Upper lobe of left lung (tissue), 4 donors: ENCODE measurements around the gene KHDC1.
"Not testable (repeated sequence)": the region's sequence is repeated elsewhere in the genome, so short reads cannot be mapped to it uniquely, and the experiment has no call there.

Experiments
- CTCF ChIP-seq, 6 experiments: fragments of 450-650 bp in 4 of 6; fragments of 200-600 bp in 2 of 6; sonication (generic) in 2 of 6; IDR thresholded peaks; one replicate each; pipeline ENCODE4 v1.5.1; 2016 to 2019; ENCODE audit warnings: antibody characterized with exemption in 6 of 6
- POLR2A ChIP-seq, 4 donors: fragments of 450-650 bp; IDR thresholded peaks; one replicate each; pipeline ENCODE4 v1.5.1; 2016 to 2017; ENCODE audit warnings: antibody characterized with exemption in 4 of 4, mild to moderate bottlenecking in 2 of 4
- POLR2AphosphoS5 ChIP-seq, 2 donors: sonication (generic); formaldehyde crosslinking; IDR thresholded peaks; one replicate each; pipeline ENCODE4 v1.5.1; 2017; ENCODE audit warnings: antibody characterized with exemption in 2 of 2

GRCh38 chr6:73254323-73254722 is 8.7 kb downstream of the KHDC1 start:
- not testable (repeated sequence) for TF ChIP-seq CTCF, POLR2A, POLR2AphosphoS5 (IDR thresholded peaks at IDR 0.05)
